ENCODE data around the gene USO1.

USO1 gene

GRCh38 chr4:75724066-75724866, at the start of gene USO1:
TSS of gene USO1 (plus strand) at chr4:75724577. CDS start at chr4:75724820, 243 bp downstream.
- Histone ChIP-seq H2AFZ (ENCODE audit: low read depth) (peak within 1 kb of the TSS; percentile 72), H3K9ac (peak within 1 kb of the TSS; percentile 76), H4K20me1 (ENCODE audit: insufficient read depth) (no peaks in the 10 kb centered on the region; the same call in 1 of the 2 replicates), H3K36me3 (ENCODE audit: insufficient read depth) (no peaks in the 10 kb centered on the region), H3K4me1 (ENCODE audit: low read depth, poor library complexity, severe bottlenecking) (peaks cover 43% of the 10 kb centered on the region), H3K27me3 (ENCODE audit: insufficient read depth, low read depth) (no peaks in the 10 kb centered on the region), H3K79me2 (ENCODE audit: insufficient read depth, low read depth) (peaks cover 62% of the 10 kb centered on the region; the same call in 1 of the 2 replicates), H3K4me3 (IDR thresholded peaks at IDR 0.05; ENCODE audit: insufficient read depth, low read depth, low read length) (peak within 1 kb of the TSS; percentile 90), H3K27ac (peak within 1 kb of the TSS; percentile 87), H3K4me2 (peak within 1 kb of the TSS; percentile 73)
- TF ChIP-seq CTCF (conservative IDR thresholded peaks at IDR 0.05; ENCODE audit: low read depth, low read length): peak; percentile 95

- Histone ChIP-seq H3K27me3 (ENCODE audit: insufficient read depth, low read depth) (no peaks in the 10 kb centered on the region), H3K79me2 (ENCODE audit: insufficient read depth, low read depth) (peaks cover 30% of the 10 kb centered on the region), H3K4me3 (IDR thresholded peaks at IDR 0.05; ENCODE audit: insufficient read depth, low read depth, low read length) (no peak overlapping the region), H4K20me1 (ENCODE audit: insufficient read depth) (peaks cover 22% of the 10 kb centered on the region), H3K36me3 (ENCODE audit: insufficient read depth) (no peaks in the 10 kb centered on the region), H3K27ac (no peak overlapping the region), H3K9ac (no peak overlapping the region), H3K4me2 (no peak overlapping the region), H3K4me1 (ENCODE audit: low read depth, poor library complexity, severe bottlenecking) (peaks cover 24% of the 10 kb centered on the region), H2AFZ (ENCODE audit: low read depth) (no peak overlapping the region)
- no peak for TF ChIP-seq CTCF (conservative IDR thresholded peaks at IDR 0.05; ENCODE audit: low read depth, low read length)
Measured at GRCh38 chr4:75675004-75675531, 49.3 kb upstream of the USO1 start.

GRCh38 chr4:75678473-75678872, 45.9 kb upstream of the USO1 start:
- Histone ChIP-seq H3K36me3 (ENCODE audit: insufficient read depth) (no peaks in the 10 kb centered on the region), H3K4me2 (no peak overlapping the region), H3K4me1 (ENCODE audit: low read depth, poor library complexity, severe bottlenecking) (peaks cover 8% of the 10 kb centered on the region), H3K4me3 (IDR thresholded peaks at IDR 0.05; ENCODE audit: insufficient read depth, low read depth, low read length) (no peak overlapping the region), H2AFZ (ENCODE audit: low read depth) (no peak overlapping the region), H3K79me2 (ENCODE audit: insufficient read depth, low read depth) (no peaks in the 10 kb centered on the region), H3K27ac (no peak overlapping the region), H3K9ac (no peak overlapping the region), H4K20me1 (ENCODE audit: insufficient read depth) (no peaks in the 10 kb centered on the region), H3K27me3 (ENCODE audit: insufficient read depth, low read depth) (no peaks in the 10 kb centered on the region)
- no peak for TF ChIP-seq CTCF (conservative IDR thresholded peaks at IDR 0.05; ENCODE audit: low read depth, low read length)

- no peak overlapping the region for H3K4me3 ChIP-seq (IDR thresholded peaks at IDR 0.05; ENCODE audit: insufficient read depth, low read depth, low read length)
- H2AFZ ChIP-seq (ENCODE audit: low read depth): no peak overlapping the region
- no peak for TF ChIP-seq CTCF (conservative IDR thresholded peaks at IDR 0.05; ENCODE audit: low read depth, low read length)
- H3K4me1 ChIP-seq (ENCODE audit: low read depth, poor library complexity, severe bottlenecking): peaks cover 5% of the 10 kb centered on the region
- no peaks in the 10 kb centered on the region for H4K20me1 ChIP-seq (ENCODE audit: insufficient read depth)
- no peaks in the 10 kb centered on the region for H3K36me3 ChIP-seq (ENCODE audit: insufficient read depth)
- H3K27me3 ChIP-seq (ENCODE audit: insufficient read depth, low read depth): no peaks in the 10 kb centered on the region
- H3K4me2 ChIP-seq: no peak overlapping the region
- H3K79me2 ChIP-seq (ENCODE audit: insufficient read depth, low read depth): no peaks in the 10 kb centered on the region
- no peak overlapping the region for H3K9ac ChIP-seq
- no peak overlapping the region for H3K27ac ChIP-seq
Measured at GRCh38 chr4:75678965-75679364, 45.4 kb upstream of the USO1 start.

All from KMS-11 (cell line).